Hepatocyte (in vitro differentiated cells): Measurements from ENCODE around the gene NKAP.
"Not testable (repeated sequence)": the region's sequence is repeated elsewhere in the genome, so short reads cannot be mapped to it uniquely, and the experiment has no call there.

Experiments
- EZH2 ChIP-seq: fragments of 200-600 bp; sonication (generic); IDR thresholded peaks from 2 replicates; pipeline ENCODE4 v1.6.1; 2016; ENCODE audit warnings: antibody characterized with exemption, mild to moderate bottlenecking, borderline replicate concordance
- EZH2phosphoT487 ChIP-seq: fragments of 200-600 bp; sonication (generic); IDR thresholded peaks from one replicate; pipeline ENCODE4 v1.6.1; 2018; ENCODE audit warnings: antibody characterized with exemption, mild to moderate bottlenecking, low read depth, moderate library complexity; ENCODE audit not compliant: unreplicated experiment, severe bottlenecking
- TF ChIP-seq, protein P1 (sequence below): fragments of 200-600 bp; sonication (generic); IDR thresholded peaks from 2 replicates; pipeline ENCODE4 v1.5.1; 2016; ENCODE audit warnings: antibody characterized with exemption, mild to moderate bottlenecking; ENCODE audit not compliant: poor library complexity

DNA sequence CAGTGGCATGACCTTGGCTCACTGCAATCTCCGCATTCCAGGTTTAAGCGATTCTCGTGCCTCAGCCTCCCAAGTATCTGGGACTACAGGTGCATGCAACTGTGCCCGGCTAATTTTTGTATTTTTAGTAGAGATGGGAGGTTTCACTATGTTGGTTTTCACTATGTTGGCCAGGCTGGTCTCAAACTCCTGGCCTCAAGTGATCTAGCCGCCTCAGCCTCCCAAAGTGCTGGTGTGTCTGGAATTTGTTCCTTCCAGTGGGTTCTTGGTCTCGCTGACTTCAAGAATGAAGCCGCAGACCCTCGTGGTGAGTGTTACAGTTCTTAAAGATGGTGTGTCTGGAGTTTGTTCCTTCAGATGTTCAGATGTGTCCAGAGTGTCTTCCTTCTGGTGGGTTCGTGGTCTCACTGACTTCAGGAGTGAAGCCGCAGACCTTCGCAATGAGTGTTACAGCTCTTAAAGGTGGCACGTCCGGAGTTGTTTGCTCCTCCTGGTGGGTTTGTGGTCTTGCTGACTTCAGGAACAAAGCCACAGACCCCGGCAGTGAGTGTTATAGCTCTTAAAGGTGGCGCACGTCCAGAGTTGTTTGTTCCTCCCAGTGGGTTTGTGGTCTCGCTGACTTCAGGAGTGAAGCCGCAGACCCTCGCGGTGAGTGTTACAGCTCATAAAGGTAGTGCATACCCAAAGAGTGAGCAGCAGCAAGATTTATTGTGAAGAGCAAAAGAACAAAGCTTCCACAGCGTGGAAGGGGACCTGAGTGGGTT lies 12.4 kb upstream of the NKAP start:
- TF ChIP-seq, protein P1, sequence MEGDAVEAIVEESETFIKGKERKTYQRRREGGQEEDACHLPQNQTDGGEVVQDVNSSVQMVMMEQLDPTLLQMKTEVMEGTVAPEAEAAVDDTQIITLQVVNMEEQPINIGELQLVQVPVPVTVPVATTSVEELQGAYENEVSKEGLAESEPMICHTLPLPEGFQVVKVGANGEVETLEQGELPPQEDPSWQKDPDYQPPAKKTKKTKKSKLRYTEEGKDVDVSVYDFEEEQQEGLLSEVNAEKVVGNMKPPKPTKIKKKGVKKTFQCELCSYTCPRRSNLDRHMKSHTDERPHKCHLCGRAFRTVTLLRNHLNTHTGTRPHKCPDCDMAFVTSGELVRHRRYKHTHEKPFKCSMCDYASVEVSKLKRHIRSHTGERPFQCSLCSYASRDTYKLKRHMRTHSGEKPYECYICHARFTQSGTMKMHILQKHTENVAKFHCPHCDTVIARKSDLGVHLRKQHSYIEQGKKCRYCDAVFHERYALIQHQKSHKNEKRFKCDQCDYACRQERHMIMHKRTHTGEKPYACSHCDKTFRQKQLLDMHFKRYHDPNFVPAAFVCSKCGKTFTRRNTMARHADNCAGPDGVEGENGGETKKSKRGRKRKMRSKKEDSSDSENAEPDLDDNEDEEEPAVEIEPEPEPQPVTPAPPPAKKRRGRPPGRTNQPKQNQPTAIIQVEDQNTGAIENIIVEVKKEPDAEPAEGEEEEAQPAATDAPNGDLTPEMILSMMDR = not testable (repeated sequence)
- TF ChIP-seq EZH2, EZH2phosphoT487: not testable (repeated sequence)
